ENCODE data around the gene NUMB.

Gene NUMB

DNA sequence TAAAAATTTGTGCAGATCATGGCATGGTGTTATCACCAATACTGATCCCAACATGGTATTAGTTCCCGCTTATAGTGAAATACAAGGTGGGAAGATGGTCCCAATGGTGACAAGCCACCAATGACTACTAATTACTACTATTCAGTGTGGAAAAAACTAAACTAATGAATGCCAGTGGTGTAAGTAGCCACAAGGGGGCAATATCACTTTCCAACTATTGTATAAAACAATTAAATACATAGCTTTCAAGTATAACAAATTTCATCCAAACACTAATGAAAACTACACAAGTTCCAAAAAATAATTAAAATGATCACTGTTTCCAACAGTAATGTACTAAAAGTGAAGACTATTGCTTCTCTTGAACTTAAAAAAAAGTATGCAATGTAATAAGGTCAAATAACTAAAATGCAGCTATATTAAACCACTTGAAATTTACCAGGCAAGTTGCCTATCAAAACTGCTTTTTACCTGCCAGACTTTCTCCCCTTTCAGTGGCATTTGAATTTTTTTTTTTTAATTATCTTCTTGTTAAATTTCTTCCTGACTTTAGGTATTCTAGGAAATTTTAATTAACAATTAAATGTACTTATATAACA lies 163.0 kb downstream of the NUMB start:
- no peak overlapping the region for H3K4me3 ChIP-seq (ENCODE audit: low read depth, low read length)
- TF ChIP-seq, protein P1, sequence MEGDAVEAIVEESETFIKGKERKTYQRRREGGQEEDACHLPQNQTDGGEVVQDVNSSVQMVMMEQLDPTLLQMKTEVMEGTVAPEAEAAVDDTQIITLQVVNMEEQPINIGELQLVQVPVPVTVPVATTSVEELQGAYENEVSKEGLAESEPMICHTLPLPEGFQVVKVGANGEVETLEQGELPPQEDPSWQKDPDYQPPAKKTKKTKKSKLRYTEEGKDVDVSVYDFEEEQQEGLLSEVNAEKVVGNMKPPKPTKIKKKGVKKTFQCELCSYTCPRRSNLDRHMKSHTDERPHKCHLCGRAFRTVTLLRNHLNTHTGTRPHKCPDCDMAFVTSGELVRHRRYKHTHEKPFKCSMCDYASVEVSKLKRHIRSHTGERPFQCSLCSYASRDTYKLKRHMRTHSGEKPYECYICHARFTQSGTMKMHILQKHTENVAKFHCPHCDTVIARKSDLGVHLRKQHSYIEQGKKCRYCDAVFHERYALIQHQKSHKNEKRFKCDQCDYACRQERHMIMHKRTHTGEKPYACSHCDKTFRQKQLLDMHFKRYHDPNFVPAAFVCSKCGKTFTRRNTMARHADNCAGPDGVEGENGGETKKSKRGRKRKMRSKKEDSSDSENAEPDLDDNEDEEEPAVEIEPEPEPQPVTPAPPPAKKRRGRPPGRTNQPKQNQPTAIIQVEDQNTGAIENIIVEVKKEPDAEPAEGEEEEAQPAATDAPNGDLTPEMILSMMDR (IDR thresholded peaks at IDR 0.05; ENCODE audit: control insufficient read depth, extremely low read depth, insufficient read depth): peak; percentile 65
- DNase-seq (ENCODE audit: low read depth): no peak

DNA sequence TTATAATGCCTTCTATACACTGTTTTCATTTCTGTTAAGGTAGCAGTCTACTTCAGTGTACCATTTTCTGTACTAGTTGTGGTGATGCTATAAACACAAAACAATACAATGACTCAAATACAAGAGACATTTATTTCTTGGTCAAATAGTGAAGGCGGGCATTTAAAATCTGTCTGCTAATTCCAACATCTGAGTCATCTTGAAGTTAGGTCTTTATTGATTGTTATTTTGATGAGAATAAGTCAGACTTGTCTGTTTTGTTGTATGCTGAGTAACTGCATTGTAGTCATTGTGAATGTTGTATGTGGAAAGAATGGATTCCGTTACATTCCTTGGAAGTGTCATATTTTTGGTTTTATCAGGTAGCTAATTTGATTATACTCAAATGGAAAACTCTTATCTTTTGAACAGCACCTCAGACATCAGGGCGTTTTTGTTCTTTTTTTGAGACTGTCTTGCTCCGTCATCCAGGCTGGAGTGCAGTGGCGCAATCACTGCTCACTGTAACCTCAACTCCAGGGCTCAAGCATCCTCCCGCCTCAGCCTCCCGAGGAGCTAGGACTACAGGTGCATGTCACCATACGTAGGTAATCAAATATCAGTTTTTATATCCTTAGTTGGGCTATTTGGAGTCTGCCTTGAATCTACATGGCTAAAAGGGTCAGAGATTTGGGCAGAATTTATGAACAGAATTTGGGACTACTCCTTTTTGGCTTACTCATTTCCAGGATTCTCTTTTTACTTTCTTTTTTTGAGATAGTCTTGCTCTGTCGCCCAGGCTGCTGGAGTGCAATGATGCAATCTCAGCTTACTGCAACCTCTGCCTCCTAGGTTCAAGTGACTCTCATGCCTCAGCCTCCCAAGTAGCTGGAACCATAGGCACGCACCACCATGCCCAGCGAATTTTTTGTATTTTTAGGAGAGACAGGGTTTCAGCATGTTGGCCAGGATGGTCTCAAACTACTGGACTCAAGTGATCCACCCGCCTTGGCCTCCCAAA lies 164.3 kb downstream of the NUMB start:
- no peak for DNase-seq (ENCODE audit: low read depth)
- TF ChIP-seq, protein P1 (IDR thresholded peaks at IDR 0.05; ENCODE audit: control insufficient read depth, extremely low read depth, insufficient read depth): no peak
- H3K4me3 ChIP-seq (ENCODE audit: low read depth, low read length): no peak overlapping the region

- no peak for DNase-seq (ENCODE audit: low read depth)
- TF ChIP-seq, protein P1 (IDR thresholded peaks at IDR 0.05; ENCODE audit: control insufficient read depth, extremely low read depth, insufficient read depth): no peak
Measured at GRCh38 chr14:73290279-73290678, 168.1 kb downstream of the NUMB start.

DNA sequence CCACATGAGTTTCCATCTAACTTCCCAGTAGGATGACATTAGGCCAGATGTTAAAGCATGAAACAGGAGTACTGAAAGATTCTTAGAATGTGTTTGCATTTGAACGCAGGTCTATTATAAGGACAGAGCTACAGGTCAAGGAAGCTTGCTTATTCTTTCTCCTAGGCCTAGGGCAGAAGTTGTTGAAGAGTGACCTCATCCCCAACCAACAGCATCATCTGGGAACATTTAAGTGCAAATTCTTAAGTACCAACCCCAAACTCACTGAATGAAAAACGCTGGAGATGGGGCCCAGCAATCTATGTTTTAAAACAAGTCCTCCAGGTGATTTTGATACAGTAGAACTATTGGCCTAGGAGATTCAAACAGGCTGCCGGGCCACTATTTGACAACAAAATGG lies 168.6 kb downstream of the NUMB start:
- no peak for DNase-seq (ENCODE audit: low read depth)
- TF ChIP-seq, protein P1 (IDR thresholded peaks at IDR 0.05; ENCODE audit: control insufficient read depth, extremely low read depth, insufficient read depth): no peak
- H3K4me3 ChIP-seq (ENCODE audit: low read depth, low read length): no peak overlapping the region

More at GRCh38 chr14:73290279-73290678, 168.1 kb downstream of the NUMB start:
- H3K4me3 ChIP-seq (ENCODE audit: low read depth, low read length): no peak overlapping the region

GRCh38 chr14:73289308-73289707 lies 169.0 kb downstream of the NUMB start:
- DNase-seq (ENCODE audit: low read depth): no peak
- TF ChIP-seq, protein P1 (IDR thresholded peaks at IDR 0.05; ENCODE audit: control insufficient read depth, extremely low read depth, insufficient read depth): no peak
- H3K4me3 ChIP-seq (ENCODE audit: low read depth, low read length): no peak overlapping the region

- no peak overlapping the region for H3K4me3 ChIP-seq (ENCODE audit: low read depth, low read length)
- peak; percentile 73 for DNase-seq (ENCODE audit: low read depth)
- TF ChIP-seq, protein P1 (IDR thresholded peaks at IDR 0.05; ENCODE audit: control insufficient read depth, extremely low read depth, insufficient read depth): no peak
Measured at GRCh38 chr14:73287071-73287470, 171.3 kb downstream of the NUMB start.

All from LNCaP clone FGC (cell line).